Mesenchymal stem cell (in vitro differentiated cells and primary cell): ENCODE data around the gene GALNT5.
"Not testable (repeated sequence)": the region's sequence is repeated elsewhere in the genome, so short reads cannot be mapped to it uniquely, and the experiment has no call there.

ENCODE experiments used
- DNase-seq: peaks from one replicate; pipeline ENCODE4 v3.0.0-alpha.2; 2013
- H2AFZ ChIP-seq: one replicate; pipeline ENCODE4 v1.6.1; 2013; ENCODE audit warnings: low read depth, mild to moderate bottlenecking, control low read depth, inconsistent platforms, low read length, moderate library complexity
- H2AK5ac ChIP-seq: 2 replicates; pipeline ENCODE4 v1.6.1; 2013; ENCODE audit warnings: low read length, moderate library complexity, mild to moderate bottlenecking, inconsistent platforms; ENCODE audit not compliant: severe bottlenecking
- H2BK120ac ChIP-seq: one replicate; pipeline ENCODE4 v1.6.1; 2013; ENCODE audit warnings: low read depth, mild to moderate bottlenecking, inconsistent platforms, low read length, moderate library complexity
- H2BK12ac ChIP-seq, 2 experiments: one replicate each; pipeline ENCODE4 v1.6.1; 2013; ENCODE audit warnings: inconsistent platforms in 2 of 2, low read length in 2 of 2, mild to moderate bottlenecking in 2 of 2, moderate library complexity in 2 of 2, control low read depth in 1 of 2
- H2BK15ac ChIP-seq: one replicate; pipeline ENCODE4 v1.6.1; 2013; ENCODE audit warnings: mild to moderate bottlenecking, low read depth, inconsistent platforms; ENCODE audit not compliant: poor library complexity, severe bottlenecking
- H2BK5ac ChIP-seq: 2 replicates; pipeline ENCODE4 v1.6.1; 2013; ENCODE audit warnings: low read depth, mild to moderate bottlenecking, low read length, control low read depth, inconsistent platforms; ENCODE audit not compliant: poor library complexity, severe bottlenecking
- H3K14ac ChIP-seq, 2 experiments: one replicate each; pipeline ENCODE4 v1.6.1; 2013; ENCODE audit warnings: inconsistent platforms in 2 of 2, low read length in 2 of 2, control low read depth in 1 of 2, mild to moderate bottlenecking in 1 of 2, moderate library complexity in 1 of 2
- H3K18ac ChIP-seq, 2 experiments: one replicate each; pipeline ENCODE4 v1.6.1; 2013; ENCODE audit warnings: inconsistent platforms in 2 of 2, low read length in 2 of 2, control low read depth in 1 of 2, low read depth in 1 of 2, mild to moderate bottlenecking in 1 of 2
- H3K23ac ChIP-seq, 2 experiments: one replicate each; pipeline ENCODE4 v1.6.1; 2013; ENCODE audit warnings: inconsistent platforms in 2 of 2, low read length in 2 of 2, mild to moderate bottlenecking in 2 of 2, moderate library complexity in 2 of 2, control low read depth in 1 of 2
- H3K27ac ChIP-seq: 2 replicates; pipeline ENCODE4 v1.5.1; 2013; ENCODE audit warnings: mild to moderate bottlenecking, moderate library complexity, low read length, control low read depth, inconsistent platforms; ENCODE audit not compliant: poor library complexity, severe bottlenecking
- H3K27me3 ChIP-seq, 2 experiments: 2 replicates each; pipeline versions ENCODE4 v1.6.1 to v1.7.0; 2013; ENCODE audit warnings: low read length in 2 of 2, mild to moderate bottlenecking in 2 of 2, moderate library complexity in 2 of 2, control low read depth in 1 of 2, inconsistent platforms in 1 of 2; ENCODE audit not compliant: control insufficient read depth in 1 of 2, insufficient read depth in 1 of 2
- H3K36me3 ChIP-seq, 2 experiments: 2 replicates each; pipeline versions ENCODE4 v1.6.1 to v1.7.0; 2013; ENCODE audit warnings: low read length in 2 of 2, control low read depth in 1 of 2, inconsistent platforms in 1 of 2, low read depth in 1 of 2, mild to moderate bottlenecking in 1 of 2; ENCODE audit not compliant: insufficient read depth in 2 of 2, control insufficient read depth in 1 of 2
- H3K4ac ChIP-seq, 2 experiments: one replicate each; pipeline ENCODE4 v1.6.1; 2013; ENCODE audit warnings: inconsistent platforms in 2 of 2, low read length in 2 of 2, mild to moderate bottlenecking in 2 of 2, moderate library complexity in 2 of 2, control low read depth in 1 of 2, low read depth in 1 of 2
- H3K4me1 ChIP-seq: 2 replicates; pipeline ENCODE4 v1.6.1; 2013; ENCODE audit warnings: low read depth, low read length, control low read depth; ENCODE audit not compliant: control insufficient read depth, insufficient read depth
- H3K4me2 ChIP-seq: 2 replicates; pipeline ENCODE4 v1.6.1; 2013; ENCODE audit warnings: low read length, mild to moderate bottlenecking, inconsistent platforms; ENCODE audit not compliant: poor library complexity, severe bottlenecking
- H3K4me3 ChIP-seq, 2 experiments: 2 replicates each; pipeline versions ENCODE4 v1.5.1 to v1.7.0; 2013; ENCODE audit warnings: low read length in 2 of 2, mild to moderate bottlenecking in 2 of 2, control low read depth in 1 of 2, low read depth in 1 of 2; ENCODE audit not compliant: insufficient read depth in 1 of 2
- H3K79me1 ChIP-seq: replicated peaks from 2 replicates; pipeline ENCODE4 v1.6.1; 2013; ENCODE audit warnings: mild to moderate bottlenecking, control low read depth, low read length, inconsistent platforms; ENCODE audit not compliant: poor library complexity, severe bottlenecking
- H3K9ac ChIP-seq: 2 replicates; pipeline ENCODE4 v1.7.0; 2013; ENCODE audit warnings: mild to moderate bottlenecking, low read length, moderate library complexity
- H3K9me3 ChIP-seq: 2 replicates; pipeline ENCODE4 v1.7.0; 2013; ENCODE audit warnings: mild to moderate bottlenecking, low read length; ENCODE audit not compliant: control insufficient read depth
- H4K8ac ChIP-seq: one replicate; pipeline ENCODE4 v1.6.1; 2013; ENCODE audit warnings: inconsistent platforms, mild to moderate bottlenecking, low read length, moderate library complexity
- H4K91ac ChIP-seq: one replicate; pipeline ENCODE4 v1.6.1; 2013; ENCODE audit warnings: mild to moderate bottlenecking, low read length, inconsistent platforms
- WGBS: methylation state at CpG from one replicate; pipeline ENCODE4 v1.1.7; 2013; ENCODE audit warnings: mixed read lengths; 5-methylcytosine and 5-hydroxymethylcytosine counted together

The GALNT5 gene

DNA sequence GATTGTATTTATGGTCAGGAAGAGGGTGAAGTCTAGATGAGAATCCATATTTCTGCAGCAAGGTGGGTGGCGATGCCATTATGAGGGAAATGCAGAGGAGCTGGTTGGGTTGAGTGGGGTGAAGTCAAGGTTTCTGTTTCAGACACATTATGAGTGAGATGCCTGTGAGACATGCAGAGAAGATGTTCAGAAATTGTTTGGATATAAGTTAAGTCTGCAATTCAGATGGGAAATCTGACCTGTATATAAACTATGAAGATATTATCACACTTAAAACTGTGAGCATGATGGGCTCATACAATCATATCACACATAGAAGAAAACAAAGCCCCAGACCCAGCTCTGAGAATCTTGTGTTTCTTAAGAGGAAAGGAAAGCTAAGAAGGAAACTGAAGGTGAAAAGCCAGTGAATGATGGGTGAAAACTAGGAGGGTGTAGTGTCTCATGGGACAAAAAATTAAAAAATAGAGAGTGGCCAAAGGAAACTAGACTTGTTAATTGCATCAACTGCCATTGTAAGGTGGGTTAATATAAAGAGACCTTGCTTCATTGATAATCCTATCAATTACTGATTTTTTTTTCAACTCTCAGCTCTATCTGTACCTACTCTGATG is 14.2 kb downstream of the GALNT5 start:
- Histone ChIP-seq H3K9ac (no peak overlapping the region), H4K8ac (no peak overlapping the region), H3K79me1 (no peaks in the 10 kb centered on the region), H3K4ac (no peak overlapping the region), H2BK5ac (no peak overlapping the region), H3K23ac (no peak overlapping the region), H2BK15ac (no peak overlapping the region), H3K14ac (no peak overlapping the region), H2BK120ac (no peak overlapping the region), H2AK5ac (no peak overlapping the region), H3K4me3 (no peak overlapping the region), H4K91ac (no peak overlapping the region), H3K27ac (no peak overlapping the region), H3K4me2 (no peak overlapping the region), H2BK12ac (no peak overlapping the region), H3K36me3 (peaks cover 0 to 13% of the 10 kb centered on the region in 2 experiments), H2AFZ (no peak overlapping the region), H3K18ac (no peak overlapping the region), H3K27me3 (no peaks in the 10 kb centered on the region), H3K9me3 (no peaks in the 10 kb centered on the region), H3K4me1 (no peaks in the 10 kb centered on the region)
- 93% methylated on average over 1 of the region's 1 CpG for WGBS
- DNase-seq = no peak

DNA sequence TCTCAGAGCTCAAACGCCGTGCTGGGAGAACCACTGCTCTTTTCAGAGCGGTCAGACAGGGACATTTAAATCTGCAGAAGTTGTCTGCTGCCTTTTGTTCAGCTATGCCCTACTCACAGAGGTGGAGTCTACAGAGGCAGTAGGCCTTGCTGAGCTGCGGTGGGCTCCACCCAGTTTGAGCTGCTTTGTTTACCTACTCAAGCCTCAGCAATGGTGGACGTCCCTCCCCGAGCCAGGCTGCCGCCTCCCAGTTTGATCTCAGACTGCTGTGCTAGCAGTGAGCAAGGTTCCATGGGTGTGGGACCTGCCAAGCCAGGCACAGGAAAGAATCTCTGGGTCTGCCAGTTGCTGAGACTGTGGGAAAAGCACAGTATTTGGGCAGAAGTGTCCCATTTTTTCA is 21.8 kb downstream of the GALNT5 start:
- not testable (repeated sequence) for H2AK5ac ChIP-seq, H3K27me3 ChIP-seq, H4K91ac ChIP-seq, H3K4me2 ChIP-seq, H4K8ac ChIP-seq, H2AFZ ChIP-seq, DNase-seq, H3K4me3 ChIP-seq, H3K23ac ChIP-seq, H3K18ac ChIP-seq, H2BK12ac ChIP-seq, H3K79me1 ChIP-seq, H3K4me1 ChIP-seq, H3K4ac ChIP-seq, H3K9me3 ChIP-seq, H3K14ac ChIP-seq, H2BK120ac ChIP-seq, H2BK15ac ChIP-seq, H3K9ac ChIP-seq, H3K36me3 ChIP-seq, H3K27ac ChIP-seq, H2BK5ac ChIP-seq
- 83% methylated on average over 7 of the region's 7 CpGs for WGBS

DNA sequence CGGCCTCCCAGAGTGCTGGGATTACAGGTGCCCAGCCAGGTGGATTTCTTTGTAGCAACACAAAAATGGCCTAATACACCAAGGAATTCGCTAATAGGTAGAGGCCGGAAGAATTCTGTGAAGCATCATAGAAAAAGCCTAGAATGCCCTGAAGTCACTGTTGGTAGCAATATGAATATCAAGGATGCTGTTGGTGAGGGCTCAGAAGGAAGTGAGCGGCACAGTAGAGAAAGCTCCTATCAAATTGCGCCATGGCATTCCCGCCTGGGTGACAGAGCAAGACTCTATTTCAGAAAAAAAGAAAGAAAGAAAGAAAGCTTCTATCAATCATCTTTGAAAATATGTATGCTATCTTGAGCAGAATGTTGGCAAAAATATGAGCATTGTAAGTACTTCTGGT is 23.8 kb downstream of the GALNT5 start:
- H3K4me1 ChIP-seq = no peaks in the 10 kb centered on the region
- no peak overlapping the region for H2BK15ac ChIP-seq
- no peak overlapping the region for H3K4me3 ChIP-seq
- H3K27ac ChIP-seq = no peak overlapping the region
- H3K4ac ChIP-seq = no peak overlapping the region
- H3K36me3 ChIP-seq = peaks cover 0 to 10% of the 10 kb centered on the region in 2 experiments
- H2BK120ac ChIP-seq = no peak overlapping the region
- no peak overlapping the region for H3K23ac ChIP-seq
- H2BK12ac ChIP-seq = no peak overlapping the region
- H3K4me2 ChIP-seq = no peak overlapping the region
- no peak overlapping the region for H3K18ac ChIP-seq
- H2AK5ac ChIP-seq = no peak overlapping the region
- H2AFZ ChIP-seq = no peak overlapping the region
- no peak overlapping the region for H4K91ac ChIP-seq
- DNase-seq = no peak
- H3K14ac ChIP-seq = no peak overlapping the region
- no peak overlapping the region for H2BK5ac ChIP-seq
- no peaks in the 10 kb centered on the region for H3K27me3 ChIP-seq
- 99% methylated on average over 6 of the region's 6 CpGs for WGBS
- H4K8ac ChIP-seq = no peak overlapping the region
- H3K9ac ChIP-seq = no peak overlapping the region
- H3K9me3 ChIP-seq = peaks cover 7% of the 10 kb centered on the region
- H3K79me1 ChIP-seq = no peaks in the 10 kb centered on the region

DNA sequence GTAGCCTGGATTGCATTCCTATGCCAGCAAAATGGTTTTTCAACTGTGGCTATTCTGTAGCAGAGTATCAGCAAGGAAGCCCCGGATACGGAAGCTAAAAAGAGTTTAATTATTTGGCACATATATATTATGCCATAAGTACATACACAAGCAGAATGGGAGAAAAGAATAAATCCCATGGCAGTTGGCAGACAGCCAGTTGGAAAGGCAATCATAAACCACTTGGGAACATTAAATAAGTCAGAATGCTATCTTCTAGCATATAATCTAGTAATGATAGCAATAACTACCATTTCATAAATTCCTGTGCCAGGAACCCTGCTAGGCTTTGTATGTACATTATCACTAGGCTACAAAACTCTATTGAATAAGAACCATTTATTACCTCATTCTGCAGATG is 26.0 kb downstream of the GALNT5 start:
- Histone ChIP-seq H3K14ac (no peak overlapping the region), H3K27ac (no peak overlapping the region), H3K18ac (no peak overlapping the region), H2BK12ac (no peak overlapping the region), H4K8ac (no peak overlapping the region), H3K4me2 (no peak overlapping the region), H4K91ac (no peak overlapping the region), H3K4me3 (no peak overlapping the region), H3K23ac (no peak overlapping the region), H3K79me1 (no peaks in the 10 kb centered on the region), H3K27me3 (no peaks in the 10 kb centered on the region), H3K4me1 (no peaks in the 10 kb centered on the region), H3K36me3 (peaks cover 0 to 10% of the 10 kb centered on the region in 2 experiments), H2AFZ (no peak overlapping the region), H3K9me3 (peaks cover 7% of the 10 kb centered on the region), H3K4ac (no peak overlapping the region), H2BK5ac (no peak overlapping the region), H3K9ac (no peak overlapping the region), H2BK15ac (no peak overlapping the region), H2BK120ac (no peak overlapping the region), H2AK5ac (no peak overlapping the region)
- no peak for DNase-seq
- no CpG with 5 or more reads among the region's 2 CpGs for WGBS
